ENCODE data around the gene RESF1. TPM values are rescaled to one million over a fixed set of nuclear protein-coding genes. Genes with fewer than 3 reads are reported as not detected.

RESF1 gene
- total RNA-seq, 2 experiments from 2014 or later: 46.3 to 53.3 TPM

DNA sequence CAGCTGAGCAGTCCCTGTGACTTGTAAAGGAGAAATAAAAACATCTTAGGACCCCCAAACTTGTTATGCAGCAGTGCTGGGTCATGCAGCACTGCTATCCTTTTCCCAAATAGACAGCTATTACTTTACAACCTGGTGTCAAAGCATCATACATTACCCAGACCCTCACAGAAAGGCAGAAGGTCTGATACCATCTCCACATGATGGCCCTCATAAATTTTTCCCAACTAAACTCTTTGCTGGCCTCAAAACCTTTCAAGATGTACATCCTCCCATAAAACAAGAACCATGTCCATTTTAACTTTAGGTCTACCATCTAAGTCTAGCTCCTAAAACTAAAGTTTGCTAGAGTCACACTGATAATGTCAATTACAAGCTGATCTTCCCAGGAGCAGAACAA lies 8.7 kb upstream of the RESF1 start:
- CTCF ChIA-PET (ENCODE audit: unreplicated experiment): interaction anchor here (1.0 kb wide), 1 partner anchor 12 kb away, joined by 3 read pairs; no protein-coding TSS in a partner anchor
- Histone ChIP-seq H3K27ac (ENCODE audit: low read depth, low read length, poor library complexity, severe bottlenecking) (peak overlapping the region; percentile 71), H2AFZ (ENCODE audit: low read length) (peak overlapping the region; percentile 66; the same call in 1 of the 2 replicates), H3K9me3 (ENCODE audit: low read length) (peaks cover 26% of the 10 kb centered on the region), H3K4me3 (ENCODE audit: low read depth, low read length, poor library complexity, severe bottlenecking) (no peak overlapping the region), H3K4me1 (ENCODE audit: insufficient read depth, low read length, poor library complexity, severe bottlenecking) (peaks cover 35% of the 10 kb centered on the region), H3K36me3 (ENCODE audit: insufficient read depth, low read length) (peaks cover 8% of the 10 kb centered on the region; the same call in 1 of the 2 replicates), H3K9me2 (ENCODE audit: insufficient read depth, low read length) (no peaks in the 10 kb centered on the region), H3K79me2 (ENCODE audit: insufficient read depth, low read depth, low read length) (no peaks in the 10 kb centered on the region), H3K4me2 (ENCODE audit: low read length) (peak overlapping the region; percentile 36), H4K20me1 (ENCODE audit: insufficient read depth, low read length) (no peaks in the 10 kb centered on the region)
- no peak for TF ChIP-seq EZH2phosphoT487 (IDR thresholded peaks at IDR 0.05; ENCODE audit: borderline replicate concordance, low read depth, low read length)
- TF ChIP-seq CTCF (conservative IDR thresholded peaks at IDR 0.05; ENCODE audit: low read length): no peak
- POLR2A ChIA-PET: interaction anchor here (0.6 to 3.1 kb wide), 12 partner anchors 9 to 315 kb away, joined by 3 to 15 read pairs (median 4); partner anchors contain the start of gene RESF1
- DNase-seq (ENCODE audit: low spot score): no peak
- intact Hi-C loops (cut with micrococcal nuclease; ENCODE audit: unreplicated experiment): loop anchor here (2.0 to 10.0 kb wide), 2 partner anchors 54 to 184 kb away; no protein-coding TSS in a partner anchor
- BruUV-seq (replicated peaks): no TSS peak

- peak; percentile 39 for DNase-seq (ENCODE audit: low spot score)
- Histone ChIP-seq H3K36me3 (ENCODE audit: insufficient read depth, low read length) (peaks cover 8% of the 10 kb centered on the region; the same call in 1 of the 2 replicates), H3K4me2 (ENCODE audit: low read length) (peak overlapping the region; percentile 36; the same call in 1 of the 2 replicates), H3K4me1 (ENCODE audit: insufficient read depth, low read length, poor library complexity, severe bottlenecking) (peaks cover 35% of the 10 kb centered on the region), H3K9me3 (ENCODE audit: low read length) (peaks cover 21% of the 10 kb centered on the region), H3K79me2 (ENCODE audit: insufficient read depth, low read depth, low read length) (no peaks in the 10 kb centered on the region), H3K4me3 (ENCODE audit: low read depth, low read length, poor library complexity, severe bottlenecking) (no peak overlapping the region), H3K27ac (ENCODE audit: low read depth, low read length, poor library complexity, severe bottlenecking) (peak overlapping the region; percentile 71), H2AFZ (ENCODE audit: low read length) (peak overlapping the region; percentile 66; the same call in 1 of the 2 replicates), H4K20me1 (ENCODE audit: insufficient read depth, low read length) (no peaks in the 10 kb centered on the region), H3K9me2 (ENCODE audit: insufficient read depth, low read length) (no peaks in the 10 kb centered on the region)
- no TSS peak for BruUV-seq (replicated peaks)
- ChIA-PET CTCF (ENCODE audit: unreplicated experiment) (interaction anchor here (1.0 kb wide), 1 partner anchor 13 kb away, joined by 3 read pairs; no protein-coding TSS in a partner anchor), POLR2A (interaction anchor here (0.5 to 3.1 kb wide), 11 partner anchors 8 to 314 kb away, joined by 3 to 15 read pairs (median 4); partner anchors contain the start of gene RESF1)
- intact Hi-C loops (cut with micrococcal nuclease; ENCODE audit: unreplicated experiment): loop anchor here (2.0 to 10.0 kb wide), 2 partner anchors 54 to 184 kb away; no protein-coding TSS in a partner anchor
- TF ChIP-seq EZH2phosphoT487 (IDR thresholded peaks at IDR 0.05; ENCODE audit: borderline replicate concordance, low read depth, low read length) (no peak), CTCF (conservative IDR thresholded peaks at IDR 0.05; ENCODE audit: low read length) (no peak)
These were observed 8.2 kb upstream of the RESF1 start for GRCh38 chr12:31951008-31951407.

DNA sequence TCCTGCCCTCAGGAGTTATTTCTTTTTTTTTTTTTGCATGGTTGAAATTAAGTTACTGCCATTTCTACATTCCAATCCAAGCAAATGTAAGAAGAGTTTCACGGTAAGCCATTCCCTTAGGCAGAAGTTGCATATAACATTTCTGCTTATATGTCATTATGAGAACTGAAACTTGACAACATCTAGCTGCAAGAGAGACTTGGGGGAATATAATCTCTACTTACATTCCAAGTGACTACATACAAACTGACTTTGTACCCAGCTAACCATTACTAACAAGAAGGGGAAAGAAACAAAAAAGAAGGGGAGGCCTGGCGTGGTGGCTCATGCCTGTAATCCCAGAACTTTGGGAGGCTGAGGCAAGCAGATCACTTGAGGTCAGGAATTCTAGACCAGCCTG lies 7.3 kb upstream of the RESF1 start:
- no peak for TF ChIP-seq EZH2phosphoT487 (IDR thresholded peaks at IDR 0.05; ENCODE audit: borderline replicate concordance, low read depth, low read length)
- no peak for TF ChIP-seq CTCF (conservative IDR thresholded peaks at IDR 0.05; ENCODE audit: low read length)
- Histone ChIP-seq H3K4me1 (ENCODE audit: insufficient read depth, low read length, poor library complexity, severe bottlenecking) (peaks cover 35% of the 10 kb centered on the region), H3K4me3 (ENCODE audit: low read depth, low read length, poor library complexity, severe bottlenecking) (no peak overlapping the region), H4K20me1 (ENCODE audit: insufficient read depth, low read length) (no peaks in the 10 kb centered on the region), H2AFZ (ENCODE audit: low read length) (no peak overlapping the region), H3K36me3 (ENCODE audit: insufficient read depth, low read length) (peaks cover 8% of the 10 kb centered on the region; the same call in 1 of the 2 replicates), H3K4me2 (ENCODE audit: low read length) (no peak overlapping the region), H3K79me2 (ENCODE audit: insufficient read depth, low read depth, low read length) (no peaks in the 10 kb centered on the region), H3K9me2 (ENCODE audit: insufficient read depth, low read length) (no peaks in the 10 kb centered on the region), H3K27ac (ENCODE audit: low read depth, low read length, poor library complexity, severe bottlenecking) (no peak overlapping the region), H3K9me3 (ENCODE audit: low read length) (peaks cover 20% of the 10 kb centered on the region)
- ChIA-PET CTCF (ENCODE audit: unreplicated experiment) (no interaction called here), POLR2A (interaction anchor here (0.7 to 3.1 kb wide), 4 partner anchors 11 to 238 kb away, joined by 3 to 15 read pairs (median 4); no protein-coding TSS in a partner anchor)
- intact Hi-C loops (cut with micrococcal nuclease; ENCODE audit: unreplicated experiment): loop anchor here (2.0 to 10.0 kb wide), 2 partner anchors 55 to 183 kb away; no protein-coding TSS in a partner anchor
- no peak for DNase-seq (ENCODE audit: low spot score)
- no TSS peak for BruUV-seq (replicated peaks)

All from OCI-LY7 (cell line).